Measurements from ENCODE around the gene ACOT11. TPM values are rescaled to one million over a fixed set of nuclear protein-coding genes. Genes with fewer than 3 reads are reported as not detected.
A peak's percentile ranks its signal among the peaks of the same experiment; 100 is the strongest.

The ACOT11 gene
- total RNA-seq, 3 donors from 2014 or later = 1.6 to 7.3 (median 1.8) TPM

GRCh38 chr1:54575161-54575560, 27.1 kb downstream of the ACOT11 start:
- no peak for DNase-seq (ENCODE audit: low spot score in 2 of 2)
- intact Hi-C loops (cut with DNase I; ENCODE audit: low total_unique reads) = no loop called here
- Histone ChIP-seq H3K4me3 (no peak overlapping the region), H3K9me3 (no peaks in the 10 kb centered on the region), H3K27ac (no peak overlapping the region), H3K36me3 (no peaks in the 10 kb centered on the region), H3K4me1 (peaks cover 3 to 9% of the 10 kb centered on the region in 2 donors), H3K27me3 (no peaks in the 10 kb centered on the region)
- TF ChIP-seq POLR2A (IDR thresholded peaks at IDR 0.05) (no peak), POLR2AphosphoS5 (IDR thresholded peaks at IDR 0.05) (no peak)
- TF ChIP-seq, protein P1, sequence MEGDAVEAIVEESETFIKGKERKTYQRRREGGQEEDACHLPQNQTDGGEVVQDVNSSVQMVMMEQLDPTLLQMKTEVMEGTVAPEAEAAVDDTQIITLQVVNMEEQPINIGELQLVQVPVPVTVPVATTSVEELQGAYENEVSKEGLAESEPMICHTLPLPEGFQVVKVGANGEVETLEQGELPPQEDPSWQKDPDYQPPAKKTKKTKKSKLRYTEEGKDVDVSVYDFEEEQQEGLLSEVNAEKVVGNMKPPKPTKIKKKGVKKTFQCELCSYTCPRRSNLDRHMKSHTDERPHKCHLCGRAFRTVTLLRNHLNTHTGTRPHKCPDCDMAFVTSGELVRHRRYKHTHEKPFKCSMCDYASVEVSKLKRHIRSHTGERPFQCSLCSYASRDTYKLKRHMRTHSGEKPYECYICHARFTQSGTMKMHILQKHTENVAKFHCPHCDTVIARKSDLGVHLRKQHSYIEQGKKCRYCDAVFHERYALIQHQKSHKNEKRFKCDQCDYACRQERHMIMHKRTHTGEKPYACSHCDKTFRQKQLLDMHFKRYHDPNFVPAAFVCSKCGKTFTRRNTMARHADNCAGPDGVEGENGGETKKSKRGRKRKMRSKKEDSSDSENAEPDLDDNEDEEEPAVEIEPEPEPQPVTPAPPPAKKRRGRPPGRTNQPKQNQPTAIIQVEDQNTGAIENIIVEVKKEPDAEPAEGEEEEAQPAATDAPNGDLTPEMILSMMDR (IDR thresholded peaks at IDR 0.05) = no peak

- H3K4me3 ChIP-seq = no peak overlapping the region
- TF ChIP-seq, protein P1 (IDR thresholded peaks at IDR 0.05) = no peak
- no peak for TF ChIP-seq POLR2A (IDR thresholded peaks at IDR 0.05)
- TF ChIP-seq POLR2AphosphoS5 (IDR thresholded peaks at IDR 0.05) = no peak
- H3K4me1 ChIP-seq = peaks cover 3 to 9% of the 10 kb centered on the region in 2 donors
- H3K9me3 ChIP-seq = no peaks in the 10 kb centered on the region
- no peaks in the 10 kb centered on the region for H3K36me3 ChIP-seq
- intact Hi-C loops (cut with DNase I; ENCODE audit: low total_unique reads) = no loop called here
- DNase-seq (ENCODE audit: low spot score in 2 of 2) = no peak
- no peaks in the 10 kb centered on the region for H3K27me3 ChIP-seq
- no peak overlapping the region for H3K27ac ChIP-seq
These were observed 27.7 kb downstream of the ACOT11 start for GRCh38 chr1:54575605-54576290.

- Histone ChIP-seq H3K4me1 (peaks cover 3 to 16% of the 10 kb centered on the region in 2 donors), H3K4me3 (no peak overlapping the region), H3K9me3 (no peaks in the 10 kb centered on the region), H3K36me3 (no peaks in the 10 kb centered on the region), H3K27me3 (no peaks in the 10 kb centered on the region), H3K27ac (peak overlapping the region in 1 of 2 donors; percentile 36)
- intact Hi-C loops (cut with DNase I; ENCODE audit: low total_unique reads) = no loop called here
- TF ChIP-seq, protein P1 (IDR thresholded peaks at IDR 0.05) = no peak
- DNase-seq (ENCODE audit: low spot score in 2 of 2) = peak in 1 of 2 donors; percentile 53
These were observed 29.6 kb downstream of the ACOT11 start for GRCh38 chr1:54577612-54578011.

DNA sequence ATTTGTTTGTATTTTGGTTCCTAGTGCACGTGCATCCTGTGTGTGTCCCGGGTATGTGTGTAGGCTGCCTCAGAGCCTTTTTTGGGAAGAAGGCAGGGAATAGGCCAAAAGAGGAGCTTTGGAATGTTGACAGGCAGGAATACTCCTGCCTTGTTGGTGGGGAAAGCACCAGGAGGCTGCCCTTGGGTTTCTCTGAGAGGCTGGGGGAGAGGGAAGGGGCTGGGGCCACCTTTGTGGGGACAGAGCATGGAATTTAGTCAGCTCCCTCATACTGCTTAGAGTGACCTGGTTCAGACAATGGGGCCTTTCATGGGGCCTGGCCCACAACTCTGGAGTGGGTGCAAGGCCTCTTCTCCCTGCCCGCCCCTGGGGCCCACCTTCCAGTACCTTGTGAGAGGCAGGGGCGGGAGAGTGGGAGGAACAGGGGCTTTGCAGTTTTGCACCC, 31.3 kb downstream of the ACOT11 start:
- intact Hi-C loops (cut with DNase I; ENCODE audit: low total_unique reads) = no loop called here

More for the DNA sequence above, 31.3 kb downstream of the ACOT11 start:
- Histone ChIP-seq H3K27me3 (no peaks in the 10 kb centered on the region), H3K27ac (peak overlapping the region; percentile 82 to 87), H3K4me1 (peaks cover 3 to 16% of the 10 kb centered on the region in 2 donors), H3K4me3 (no peak overlapping the region), H3K36me3 (no peaks in the 10 kb centered on the region), H3K9me3 (no peaks in the 10 kb centered on the region)
- TF ChIP-seq, protein P1 (IDR thresholded peaks at IDR 0.05) = no peak
- TF ChIP-seq POLR2AphosphoS5 (IDR thresholded peaks at IDR 0.05) (no peak), POLR2A (IDR thresholded peaks at IDR 0.05) (no peak)
- DNase-seq (ENCODE audit: low spot score in 2 of 2) = peak in 1 of 2 donors; percentile 59

Measured in breast epithelium (tissue), 4 donors.